Activated CD4-positive, alpha-beta memory T cell treated with anti-CD3 and anti-CD28 coated beads, Interleukin-2, amount 10 ng/mL, durations not matched to agents 7 days and 5 days (primary cell): Measurements from ENCODE around the gene PKP1. TPM values are rescaled to one million over a fixed set of nuclear protein-coding genes. Genes with fewer than 3 reads are reported as not detected.

Experiments used
- CTCF ChIA-PET: fragments of 350-600 bp; sonication (Branson Sonifier 250); formaldehyde crosslinking; loops from one replicate; lab custom pipeline; 2021; ENCODE audit warnings: antibody characterized with exemption, inconsistent platforms; lab: Charles Lee
- POLR2A ChIA-PET: fragments of 350-600 bp; sonication (Branson Sonifier 250); formaldehyde crosslinking; loops from one replicate; lab custom pipeline; 2021; ENCODE audit warnings: antibody characterized with exemption; lab: Charles Lee
- DNase-seq: peaks from one replicate; pipeline ENCODE4 v3.0.0-alpha.2; 2020
- H3K27ac Mint-ChIP-seq: one replicate; pipeline ENCODE4 v1.8.0; 2021; ENCODE audit warnings: mild to moderate bottlenecking, mixed read lengths
- H3K27me3 Mint-ChIP-seq: one replicate; pipeline ENCODE4 v1.8.0; 2021; ENCODE audit warnings: mixed read lengths
- H3K36me3 Mint-ChIP-seq: one replicate; pipeline ENCODE4 v1.8.0; 2021; ENCODE audit warnings: low read depth, mixed read lengths
- H3K4me1 Mint-ChIP-seq: one replicate; pipeline ENCODE4 v1.8.0; 2021; ENCODE audit warnings: mixed read lengths
- H3K4me3 Mint-ChIP-seq: one replicate; pipeline ENCODE4 v1.8.0; 2021; ENCODE audit warnings: mild to moderate bottlenecking, mixed read lengths
- H3K9me3 Mint-ChIP-seq: one replicate; pipeline ENCODE4 v1.8.0; 2021; ENCODE audit warnings: mixed read lengths
- total RNA-seq, 2 experiments: library from RNA; stranded (reverse); gene quantifications; one replicate each; pipeline ENCODE4 v1.2.3, GENCODE V29; 2021

The PKP1 gene
- total RNA-seq, 2 experiments from 2014 or later: not detected

- H3K27me3 Mint-ChIP-seq: peaks cover 23% of the 10 kb centered on the region
- H3K36me3 Mint-ChIP-seq: no peaks in the 10 kb centered on the region
- H3K4me1 Mint-ChIP-seq: no peaks in the 10 kb centered on the region
- no peak overlapping the region for H3K27ac Mint-ChIP-seq
- no peak for DNase-seq
- H3K9me3 Mint-ChIP-seq: no peaks in the 10 kb centered on the region
- CTCF ChIA-PET: no interaction called here
- POLR2A ChIA-PET: no interaction called here
- no peak overlapping the region for H3K4me3 Mint-ChIP-seq
Measured at GRCh38 chr1:201350884-201351283, 67.6 kb downstream of the PKP1 start.

GRCh38 chr1:201351617-201352016 lies 68.3 kb downstream of the PKP1 start:
- no peak overlapping the region for H3K4me3 Mint-ChIP-seq
- CTCF ChIA-PET: no interaction called here
- POLR2A ChIA-PET: no interaction called here

GRCh38 chr1:201353186-201353940 lies 70.1 kb downstream of the PKP1 start:
- Mint-ChIP-seq H3K36me3 (no peaks in the 10 kb centered on the region), H3K4me1 (no peaks in the 10 kb centered on the region), H3K27me3 (peaks cover 16% of the 10 kb centered on the region), H3K4me3 (no peak overlapping the region), H3K27ac (no peak overlapping the region), H3K9me3 (no peaks in the 10 kb centered on the region)
- POLR2A ChIA-PET: no interaction called here
- no peak for DNase-seq
- CTCF ChIA-PET: no interaction called here

More at GRCh38 chr1:201351617-201352016, 68.3 kb downstream of the PKP1 start:
- Mint-ChIP-seq H3K27me3 (peaks cover 22% of the 10 kb centered on the region), H3K36me3 (no peaks in the 10 kb centered on the region), H3K27ac (no peak overlapping the region), H3K4me1 (no peaks in the 10 kb centered on the region), H3K9me3 (no peaks in the 10 kb centered on the region)
- DNase-seq: no peak

- CTCF ChIA-PET: no interaction called here
- no peaks in the 10 kb centered on the region for H3K36me3 Mint-ChIP-seq
- POLR2A ChIA-PET: no interaction called here
- no peak overlapping the region for H3K27ac Mint-ChIP-seq
- no peaks in the 10 kb centered on the region for H3K9me3 Mint-ChIP-seq
- peaks cover 15% of the 10 kb centered on the region for H3K27me3 Mint-ChIP-seq
- no peak overlapping the region for H3K4me3 Mint-ChIP-seq
- no peak for DNase-seq
- H3K4me1 Mint-ChIP-seq: no peaks in the 10 kb centered on the region
Measured at GRCh38 chr1:201354151-201354900, 71.0 kb downstream of the PKP1 start.

GRCh38 chr1:201354901-201355295 lies 71.6 kb downstream of the PKP1 start:
- Mint-ChIP-seq H3K27me3 (peaks cover 13% of the 10 kb centered on the region), H3K36me3 (no peaks in the 10 kb centered on the region), H3K9me3 (no peaks in the 10 kb centered on the region), H3K4me3 (no peak overlapping the region), H3K4me1 (no peaks in the 10 kb centered on the region), H3K27ac (no peak overlapping the region)
- POLR2A ChIA-PET: no interaction called here
- no peak for DNase-seq
- CTCF ChIA-PET: no interaction called here

- Mint-ChIP-seq H3K27ac (no peak overlapping the region), H3K36me3 (no peaks in the 10 kb centered on the region), H3K27me3 (peaks cover 10% of the 10 kb centered on the region), H3K4me1 (no peaks in the 10 kb centered on the region), H3K4me3 (no peak overlapping the region), H3K9me3 (no peaks in the 10 kb centered on the region)
- ChIA-PET POLR2A (no interaction called here), CTCF (no interaction called here)
- no peak for DNase-seq
Measured at GRCh38 chr1:201355471-201355870, 72.2 kb downstream of the PKP1 start.

GRCh38 chr1:201356236-201356635 lies 72.9 kb downstream of the PKP1 start:
- ChIA-PET POLR2A (no interaction called here), CTCF (no interaction called here)
- Mint-ChIP-seq H3K4me1 (no peaks in the 10 kb centered on the region), H3K4me3 (no peak overlapping the region), H3K27me3 (peaks cover 7% of the 10 kb centered on the region), H3K36me3 (no peaks in the 10 kb centered on the region), H3K9me3 (no peaks in the 10 kb centered on the region), H3K27ac (no peak overlapping the region)
- no peak for DNase-seq

- no peaks in the 10 kb centered on the region for H3K36me3 Mint-ChIP-seq
- H3K27ac Mint-ChIP-seq: no peak overlapping the region
- peaks cover 4% of the 10 kb centered on the region for H3K27me3 Mint-ChIP-seq
- CTCF ChIA-PET: no interaction called here
- POLR2A ChIA-PET: no interaction called here
- H3K4me3 Mint-ChIP-seq: no peak overlapping the region
- no peaks in the 10 kb centered on the region for H3K9me3 Mint-ChIP-seq
- H3K4me1 Mint-ChIP-seq: no peaks in the 10 kb centered on the region
- DNase-seq: no peak
Measured at GRCh38 chr1:201356701-201357100, 73.4 kb downstream of the PKP1 start.

GRCh38 chr1:201357211-201357610 lies 73.9 kb downstream of the PKP1 start:
- CTCF ChIA-PET: no interaction called here
- no peak overlapping the region for H3K27ac Mint-ChIP-seq
- no peak overlapping the region for H3K4me3 Mint-ChIP-seq
- peaks cover 5% of the 10 kb centered on the region for H3K27me3 Mint-ChIP-seq
- no peak for DNase-seq
- H3K36me3 Mint-ChIP-seq: no peaks in the 10 kb centered on the region
- POLR2A ChIA-PET: no interaction called here
- H3K4me1 Mint-ChIP-seq: no peaks in the 10 kb centered on the region
- no peaks in the 10 kb centered on the region for H3K9me3 Mint-ChIP-seq

GRCh38 chr1:201357636-201358348 lies 74.5 kb downstream of the PKP1 start:
- no peak overlapping the region for H3K27ac Mint-ChIP-seq
- ChIA-PET CTCF (no interaction called here), POLR2A (no interaction called here)
- no peaks in the 10 kb centered on the region for H3K9me3 Mint-ChIP-seq
- peaks cover 5% of the 10 kb centered on the region for H3K27me3 Mint-ChIP-seq
- no peak for DNase-seq
- H3K4me1 Mint-ChIP-seq: no peaks in the 10 kb centered on the region
- no peaks in the 10 kb centered on the region for H3K36me3 Mint-ChIP-seq
- H3K4me3 Mint-ChIP-seq: no peak overlapping the region

GRCh38 chr1:201358596-201358995 lies 75.3 kb downstream of the PKP1 start:
- CTCF ChIA-PET: no interaction called here
- H3K4me1 Mint-ChIP-seq: no peaks in the 10 kb centered on the region
- H3K9me3 Mint-ChIP-seq: no peaks in the 10 kb centered on the region
- no peak for DNase-seq
- no peaks in the 10 kb centered on the region for H3K36me3 Mint-ChIP-seq
- no peak overlapping the region for H3K27ac Mint-ChIP-seq
- POLR2A ChIA-PET: no interaction called here
- H3K4me3 Mint-ChIP-seq: no peak overlapping the region
- peaks cover 7% of the 10 kb centered on the region for H3K27me3 Mint-ChIP-seq

- no peaks in the 10 kb centered on the region for H3K4me1 Mint-ChIP-seq
- CTCF ChIA-PET: no interaction called here
- H3K27ac Mint-ChIP-seq: no peak overlapping the region
Measured at GRCh38 chr1:201359031-201359872, 75.9 kb downstream of the PKP1 start.

GRCh38 chr1:201359873-201360210 lies 76.5 kb downstream of the PKP1 start:
- H3K36me3 Mint-ChIP-seq: no peaks in the 10 kb centered on the region
- POLR2A ChIA-PET: no interaction called here
- no peak overlapping the region for H3K4me3 Mint-ChIP-seq
- no peak overlapping the region for H3K27ac Mint-ChIP-seq
- CTCF ChIA-PET: interaction anchor here (1.6 kb wide), 1 partner anchor 13 kb away, joined by 6 read pairs; no protein-coding TSS in a partner anchor
- no peaks in the 10 kb centered on the region for H3K4me1 Mint-ChIP-seq
- H3K9me3 Mint-ChIP-seq: no peaks in the 10 kb centered on the region
- DNase-seq: no peak
- H3K27me3 Mint-ChIP-seq: peaks cover 5% of the 10 kb centered on the region

More at GRCh38 chr1:201359031-201359872, 75.9 kb downstream of the PKP1 start:
- Mint-ChIP-seq H3K27me3 (peaks cover 5% of the 10 kb centered on the region), H3K9me3 (no peaks in the 10 kb centered on the region), H3K36me3 (no peaks in the 10 kb centered on the region), H3K4me3 (no peak overlapping the region)
- POLR2A ChIA-PET: no interaction called here
- no peak for DNase-seq
